GM12801 (cell line): Measurements from ENCODE around the gene LY6G5B.

Source experiments
- TF ChIP-seq, protein P1 (sequence below): IDR thresholded peaks from one replicate; pipeline ENCODE4 v1.5.1; 2011; ENCODE audit warnings: control low read depth; ENCODE audit not compliant: insufficient read length; ENCODE audit errors: extremely low read depth

The LY6G5B gene

DNA sequence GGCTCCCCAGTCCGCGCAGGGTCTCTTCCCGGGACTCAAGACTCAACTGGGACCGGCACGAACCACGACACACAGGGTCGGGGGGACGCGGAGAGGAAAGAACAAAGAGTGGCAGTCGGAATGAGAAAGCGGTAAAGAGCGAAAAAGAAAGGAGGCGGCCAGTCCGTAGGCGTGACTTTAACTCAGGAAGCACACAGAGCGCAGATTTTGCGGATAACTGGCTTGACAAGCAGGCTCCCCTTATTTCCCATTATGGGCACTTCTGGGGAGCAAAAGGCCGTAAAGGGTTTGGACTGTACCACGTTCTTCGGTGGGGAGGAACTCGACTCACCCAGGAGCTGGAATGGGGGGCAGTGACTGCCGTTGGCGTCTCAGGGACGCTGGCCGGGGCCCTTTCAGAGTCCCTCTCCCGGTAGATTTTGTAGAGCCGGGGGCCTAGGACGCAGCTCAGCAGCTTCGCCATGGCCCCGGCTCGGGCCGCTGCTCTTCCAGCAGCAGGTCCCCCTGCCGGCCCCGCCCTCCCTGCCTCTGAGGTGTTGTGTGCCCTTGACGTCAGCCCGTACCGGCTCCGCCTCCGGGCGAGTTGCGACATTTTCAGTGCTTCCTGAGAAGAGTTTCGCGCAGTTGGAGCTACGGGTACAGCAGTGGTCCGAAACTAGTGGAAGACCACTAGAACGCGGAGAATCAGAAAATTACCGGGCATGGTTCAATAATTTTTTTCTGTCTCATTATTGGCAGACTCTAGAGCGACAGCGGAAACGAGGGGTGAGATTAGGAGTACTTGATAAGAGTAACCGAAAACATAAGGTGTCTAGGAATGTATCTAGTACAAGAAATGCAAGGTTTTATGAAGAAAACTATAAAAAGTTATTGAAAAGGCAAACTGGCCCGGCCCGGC, 33.3 kb downstream of the LY6G5B start, which contains the start of gene ABHD16A:
ABHD16A (minus strand) TSS at position 506 of the 898 bp plus-strand sequence; CDS start at position 463, 43 bp downstream.
- TF ChIP-seq, protein P1, sequence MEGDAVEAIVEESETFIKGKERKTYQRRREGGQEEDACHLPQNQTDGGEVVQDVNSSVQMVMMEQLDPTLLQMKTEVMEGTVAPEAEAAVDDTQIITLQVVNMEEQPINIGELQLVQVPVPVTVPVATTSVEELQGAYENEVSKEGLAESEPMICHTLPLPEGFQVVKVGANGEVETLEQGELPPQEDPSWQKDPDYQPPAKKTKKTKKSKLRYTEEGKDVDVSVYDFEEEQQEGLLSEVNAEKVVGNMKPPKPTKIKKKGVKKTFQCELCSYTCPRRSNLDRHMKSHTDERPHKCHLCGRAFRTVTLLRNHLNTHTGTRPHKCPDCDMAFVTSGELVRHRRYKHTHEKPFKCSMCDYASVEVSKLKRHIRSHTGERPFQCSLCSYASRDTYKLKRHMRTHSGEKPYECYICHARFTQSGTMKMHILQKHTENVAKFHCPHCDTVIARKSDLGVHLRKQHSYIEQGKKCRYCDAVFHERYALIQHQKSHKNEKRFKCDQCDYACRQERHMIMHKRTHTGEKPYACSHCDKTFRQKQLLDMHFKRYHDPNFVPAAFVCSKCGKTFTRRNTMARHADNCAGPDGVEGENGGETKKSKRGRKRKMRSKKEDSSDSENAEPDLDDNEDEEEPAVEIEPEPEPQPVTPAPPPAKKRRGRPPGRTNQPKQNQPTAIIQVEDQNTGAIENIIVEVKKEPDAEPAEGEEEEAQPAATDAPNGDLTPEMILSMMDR: no peak

GRCh38 chr6:31705931-31706330, 36.2 kb downstream of the LY6G5B start:
- TF ChIP-seq, protein P1: no peak

DNA sequence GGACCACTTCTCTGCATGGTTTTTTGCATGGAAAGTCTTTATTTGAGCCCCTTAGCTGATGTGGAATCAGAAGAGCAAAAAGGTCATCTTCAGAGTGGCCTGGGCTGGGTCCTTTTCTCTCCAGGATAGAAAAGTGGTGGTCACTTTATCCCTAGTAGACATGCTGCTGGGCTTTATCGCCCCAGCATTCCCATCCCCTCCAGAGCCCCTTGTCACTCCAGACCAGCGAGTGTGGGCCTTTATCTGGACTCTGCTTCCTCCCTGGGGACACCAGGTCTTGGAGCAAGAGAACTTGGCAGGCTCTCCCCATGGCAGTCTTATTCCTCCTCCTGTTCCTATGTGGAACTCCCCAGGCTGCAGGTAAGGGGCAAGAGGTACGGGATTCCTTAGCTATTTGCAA, 36.8 kb downstream of the LY6G5B start, which contains the start of gene LY6G6F:
LY6G6F (plus strand) TSS at position 268 of the 400 bp plus-strand sequence; CDS start at position 309, 41 bp downstream.
- TF ChIP-seq, protein P1: no peak

- TF ChIP-seq, protein P1: no peak
These were observed 37.9 kb downstream of the LY6G5B start for GRCh38 chr6:31707701-31708100.

DNA sequence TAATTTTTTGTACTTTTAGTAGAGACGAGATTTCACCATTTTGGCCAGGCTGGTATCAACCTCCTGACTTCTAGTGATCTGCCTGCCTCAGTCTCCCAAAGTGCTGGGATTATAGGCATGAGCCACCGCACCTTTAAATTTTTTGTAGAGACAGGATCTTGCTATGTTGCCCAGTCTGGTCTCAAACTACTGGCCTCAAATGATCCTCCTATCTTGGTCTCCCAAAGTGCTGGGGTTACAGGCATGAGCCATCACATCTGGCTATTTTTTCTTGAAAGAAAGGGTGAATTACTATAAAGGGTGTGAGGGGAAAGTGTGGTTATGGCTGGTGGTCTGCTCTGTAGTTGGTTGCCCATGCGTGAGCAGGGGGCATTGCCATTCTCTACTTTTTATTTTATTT, 38.4 kb downstream of the LY6G5B start:
- TF ChIP-seq, protein P1: no peak

DNA sequence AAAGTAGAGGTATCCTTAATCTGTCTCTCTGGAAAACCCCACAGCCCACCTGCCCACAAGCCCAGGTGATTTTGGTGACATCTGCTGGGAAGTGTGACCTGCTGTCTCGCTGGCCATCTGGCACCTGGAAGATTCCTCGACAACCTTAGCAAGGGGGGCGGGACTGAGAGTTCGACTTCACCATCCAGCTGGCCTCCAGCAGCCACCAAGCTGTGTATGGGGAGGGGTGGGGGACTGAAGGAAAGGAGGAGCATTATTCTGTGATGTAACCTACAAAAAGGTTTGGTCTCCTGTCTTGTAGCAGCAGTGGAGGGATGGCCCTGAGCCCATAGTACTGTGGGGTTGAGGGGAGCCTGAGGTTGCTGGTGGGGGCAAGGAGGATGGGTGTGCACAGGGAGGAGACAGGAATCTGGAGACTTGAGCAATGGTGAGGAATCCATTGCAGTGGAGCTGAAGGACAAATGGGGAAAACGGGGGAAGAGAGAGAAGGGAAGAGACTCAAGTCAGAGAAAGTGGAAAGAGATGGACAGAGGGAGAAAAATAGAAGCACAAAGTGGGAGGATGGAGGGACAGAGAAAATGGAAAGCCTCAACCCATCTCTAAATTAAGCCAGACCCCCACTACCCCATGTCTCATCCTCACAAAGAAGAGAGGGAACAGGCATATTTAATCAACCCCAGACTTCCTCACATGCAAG, 40.9 kb downstream of the LY6G5B start:
- TF ChIP-seq, protein P1: no peak

- TF ChIP-seq, protein P1: no peak
These were observed 41.5 kb downstream of the LY6G5B start for GRCh38 chr6:31711233-31711632.
